NCI-H1105 treated with DMSO at 0.1 percent for 48 hours (cell line): ENCODE data around the gene UQCRQ.
A peak's percentile ranks its signal among the peaks of the same experiment; 100 is the strongest.

ENCODE experiments used
- DNase-seq: peaks from one replicate; lab custom pipeline; 2025; lab: John Stamatoyannopoulos, UW

Gene UQCRQ

GRCh38 chr5:132866342-132867045 lies at the start of gene UQCRQ, which contains the start of gene GDF9:
UQCRQ (plus strand) TSS chr5:132866642; CDS start chr5:132866882, 240 bp downstream.
GDF9 (minus strand) TSS chr5:132866469; CDS start chr5:132864533, 1,936 bp downstream.
- DNase-seq: peak; percentile 95

GRCh38 chr5:132817011-132817410 lies 49.4 kb upstream of the UQCRQ start:
- no peak for DNase-seq

GRCh38 chr5:132819468-132819867 lies 47.0 kb upstream of the UQCRQ start:
- DNase-seq: no peak

- DNase-seq: peak; percentile 61
These were observed 46.2 kb upstream of the UQCRQ start for GRCh38 chr5:132820162-132820754.

GRCh38 chr5:132821350-132821749 lies 45.1 kb upstream of the UQCRQ start:
- DNase-seq: no peak

GRCh38 chr5:132821791-132822190 lies 44.7 kb upstream of the UQCRQ start:
- DNase-seq: no peak

GRCh38 chr5:132822650-132823480 lies 43.6 kb upstream of the UQCRQ start:
- no peak for DNase-seq

- DNase-seq: no peak
These were observed 42.9 kb upstream of the UQCRQ start for GRCh38 chr5:132823481-132824050.

GRCh38 chr5:132824426-132824825 lies 42.0 kb upstream of the UQCRQ start:
- no peak for DNase-seq

- DNase-seq: no peak
These were observed 41.2 kb upstream of the UQCRQ start for GRCh38 chr5:132825033-132825833.

GRCh38 chr5:132825834-132826391 lies 40.5 kb upstream of the UQCRQ start:
- DNase-seq: no peak

- DNase-seq: no peak
These were observed 39.9 kb upstream of the UQCRQ start for GRCh38 chr5:132826424-132827082.

- no peak for DNase-seq
These were observed 38.3 kb upstream of the UQCRQ start for GRCh38 chr5:132827943-132828673.

- no peak for DNase-seq
These were observed 37.5 kb upstream of the UQCRQ start for GRCh38 chr5:132828846-132829494.

GRCh38 chr5:132829742-132830435 lies 36.6 kb upstream of the UQCRQ start:
- peak; percentile 41 for DNase-seq

GRCh38 chr5:132830436-132831094 lies 35.9 kb upstream of the UQCRQ start, which contains the start of gene SHROOM1:
SHROOM1 (minus strand) TSS chr5:132830647; CDS start chr5:132826140, 4,507 bp downstream.
- peak; percentile 25 for DNase-seq

- DNase-seq: no peak
These were observed 35.2 kb upstream of the UQCRQ start for GRCh38 chr5:132831095-132831860.
